Sigmoid colon (tissue), 3 donors: Measurements from ENCODE around the gene SETDB2.

Experiments used
- POLR2A ChIP-seq, 2 donors: fragments of 450-650 bp; IDR thresholded peaks; one replicate each; pipeline ENCODE4 v1.6.1; 2016; ENCODE audit warnings: antibody characterized with exemption in 2 of 2, mild to moderate bottlenecking in 2 of 2, moderate library complexity in 2 of 2
- TF ChIP-seq, protein P1 (sequence below), 4 experiments: fragments of 450-650 bp in 3 of 4; fragments of 200-600 bp in 1 of 4; IDR thresholded peaks; one replicate each; pipeline ENCODE4 v1.5.1; 2016 to 2019; ENCODE audit warnings: antibody characterized with exemption in 4 of 4, mild to moderate bottlenecking in 3 of 4, moderate library complexity in 2 of 4

DNA sequence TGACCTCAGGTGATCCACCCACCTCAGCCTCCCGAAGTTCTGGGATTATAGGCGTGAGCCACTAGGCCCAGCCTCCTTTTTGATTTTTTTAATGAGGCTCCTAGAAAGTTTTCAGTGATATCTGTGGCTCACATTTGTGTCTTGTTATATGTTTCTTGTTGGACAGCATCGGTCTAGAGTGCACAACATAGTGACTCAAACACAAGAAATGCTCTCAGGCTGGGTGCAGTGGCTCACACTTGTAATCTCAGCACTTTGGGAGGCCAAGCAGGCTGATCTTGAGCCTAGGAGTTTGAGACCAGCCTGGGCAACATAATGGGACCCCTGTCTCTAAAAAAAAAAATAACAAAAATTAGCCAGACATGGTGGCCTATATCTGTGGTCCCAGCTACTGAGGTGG, 59.9 kb downstream of the SETDB2 start:
- TF ChIP-seq, protein P1, sequence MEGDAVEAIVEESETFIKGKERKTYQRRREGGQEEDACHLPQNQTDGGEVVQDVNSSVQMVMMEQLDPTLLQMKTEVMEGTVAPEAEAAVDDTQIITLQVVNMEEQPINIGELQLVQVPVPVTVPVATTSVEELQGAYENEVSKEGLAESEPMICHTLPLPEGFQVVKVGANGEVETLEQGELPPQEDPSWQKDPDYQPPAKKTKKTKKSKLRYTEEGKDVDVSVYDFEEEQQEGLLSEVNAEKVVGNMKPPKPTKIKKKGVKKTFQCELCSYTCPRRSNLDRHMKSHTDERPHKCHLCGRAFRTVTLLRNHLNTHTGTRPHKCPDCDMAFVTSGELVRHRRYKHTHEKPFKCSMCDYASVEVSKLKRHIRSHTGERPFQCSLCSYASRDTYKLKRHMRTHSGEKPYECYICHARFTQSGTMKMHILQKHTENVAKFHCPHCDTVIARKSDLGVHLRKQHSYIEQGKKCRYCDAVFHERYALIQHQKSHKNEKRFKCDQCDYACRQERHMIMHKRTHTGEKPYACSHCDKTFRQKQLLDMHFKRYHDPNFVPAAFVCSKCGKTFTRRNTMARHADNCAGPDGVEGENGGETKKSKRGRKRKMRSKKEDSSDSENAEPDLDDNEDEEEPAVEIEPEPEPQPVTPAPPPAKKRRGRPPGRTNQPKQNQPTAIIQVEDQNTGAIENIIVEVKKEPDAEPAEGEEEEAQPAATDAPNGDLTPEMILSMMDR (IDR thresholded peaks at IDR 0.05) = no peak
- TF ChIP-seq POLR2A (IDR thresholded peaks at IDR 0.05) = no peak
